GM12878 (cell line): ENCODE data around the gene C1R. TPM values are rescaled to one million over a fixed set of nuclear protein-coding genes. Genes with fewer than 3 reads are reported as not detected.
A peak's percentile ranks its signal among the peaks of the same experiment; 100 is the strongest.

ENCODE experiments used
- ATAC-seq: fragments of 200-7000 bp; cut with Tn5 transposase; 3 replicates; pipeline ENCODE4 v1.9.1; 2020; ENCODE audit warnings: mild to moderate bottlenecking, moderate library complexity
- BruUV-seq: library from RNA; stranded (reverse); fragments of 400-500 nt; replicated peaks from 2 replicates; lab custom pipeline; 2021; lab: Mats Ljungman, UMichigan
- CTCF ChIA-PET: fragments of 300-600 bp; sonication (Branson Sonifier 250); formaldehyde crosslinking; extraction: SDS; loops from one replicate; lab custom pipeline; 2021; ENCODE audit warnings: inconsistent platforms; lab: Yijun Ruan, JAX
- POLR2A ChIA-PET: fragments of 350-600 bp; formaldehyde crosslinking; extraction: SDS; loops from one replicate; lab custom pipeline; 2021; ENCODE audit warnings: inconsistent platforms; lab: Charles Lee
- RAD21 ChIA-PET: fragments of 300-600 bp; sonication (Branson Sonifier 250); formaldehyde crosslinking; loops from one replicate; lab custom pipeline; 2023; ENCODE audit warnings: antibody characterized with exemption; ENCODE audit not compliant: unreplicated experiment; lab: Charles Lee
- SMC1A ChIA-PET: fragments of 300-600 bp; sonication (Branson Sonifier 250); formaldehyde crosslinking; loops from one replicate; lab custom pipeline; 2023; ENCODE audit not compliant: unreplicated experiment, uncharacterized antibody; lab: Charles Lee
- DNase-seq: peaks from one replicate; pipeline ENCODE4 v3.0.0-alpha.2; 2011; ENCODE audit warnings: low read depth, low spot score
- FAIRE-seq: peaks from 3 replicates; lab custom pipeline; 2011; peaks lifted over from hg19 to GRCh38; lab: Jason Lieb, UNC
- H2AFZ ChIP-seq: 2 replicates; pipeline ENCODE4 v1.6.0; 2011; ENCODE audit warnings: low read depth, low read length, control low read depth; ENCODE audit not compliant: control insufficient read depth
- H3K27ac ChIP-seq: 2 replicates; pipeline ENCODE4 v1.5.1; 2011; ENCODE audit warnings: control low read depth; ENCODE audit not compliant: control insufficient read depth, insufficient read depth
- H3K27me3 ChIP-seq, 2 experiments: replicated peaks in 1 of 2; 2 replicates each; pipeline versions ENCODE4 v1.6.0 to v1.6.1; 2011; ENCODE audit warnings: low read length in 1 of 2; ENCODE audit not compliant: control insufficient read depth in 2 of 2, insufficient read depth in 2 of 2
- H3K36me3 ChIP-seq, 2 experiments: 2 replicates each; pipeline ENCODE4 v1.5.1; 2011; ENCODE audit warnings: low read length in 1 of 2; ENCODE audit not compliant: control insufficient read depth in 2 of 2, insufficient read depth in 2 of 2
- H3K4me1 ChIP-seq: 2 replicates; pipeline ENCODE4 v1.6.1; 2011; ENCODE audit warnings: mild to moderate bottlenecking, low read length, moderate library complexity, mixed read lengths; ENCODE audit not compliant: control insufficient read depth, insufficient read depth
- H3K4me2 ChIP-seq: 2 replicates; pipeline ENCODE4 v1.6.0; 2011; ENCODE audit warnings: control low read depth; ENCODE audit not compliant: control insufficient read depth, insufficient read depth
- H3K4me3 ChIP-seq: fragments of 200-600 bp; sonication (generic); 2 replicates; pipeline ENCODE4 v1.5.1; 2016
- H3K79me2 ChIP-seq: 2 replicates; pipeline ENCODE4 v1.6.0; 2011; ENCODE audit warnings: low read length; ENCODE audit not compliant: control insufficient read depth, insufficient read depth
- H3K9ac ChIP-seq: 2 replicates; pipeline ENCODE4 v1.8.0; 2011; ENCODE audit warnings: low read length, control low read depth, mixed read lengths; ENCODE audit not compliant: control insufficient read depth, insufficient read depth
- H3K9me3 ChIP-seq: replicated peaks from 3 replicates; pipeline ENCODE4 v1.5.1; 2011; ENCODE audit warnings: mild to moderate bottlenecking, low read length; ENCODE audit not compliant: control insufficient read depth, insufficient read depth
- H4K20me1 ChIP-seq: 2 replicates; pipeline ENCODE4 v1.6.0; 2011; ENCODE audit not compliant: control insufficient read depth, insufficient read depth
- JUNB ChIP-seq: IDR thresholded peaks from 2 replicates; pipeline ENCODE4 v1.6.1; 2016; ENCODE audit warnings: antibody characterized with exemption, mild to moderate bottlenecking
- MTA2 ChIP-seq: fragments of 450-650 bp; IDR thresholded peaks from 2 replicates; pipeline ENCODE4 v1.6.1; 2016; ENCODE audit warnings: low read depth, mild to moderate bottlenecking, moderate library complexity
- NBN ChIP-seq: fragments of 450-650 bp; IDR thresholded peaks from 2 replicates; pipeline ENCODE4 v1.6.1; 2016
- NFIC ChIP-seq: IDR thresholded peaks from 2 replicates; pipeline ENCODE4 v1.6.1; 2012; ENCODE audit warnings: low read depth, mild to moderate bottlenecking, inconsistent platforms, low read length, moderate library complexity
- RBBP5 ChIP-seq: fragments of 200-600 bp; sonication (generic); conservative IDR thresholded peaks from 2 replicates; pipeline ENCODE4 v1.6.1; 2016
- RUNX3 ChIP-seq: IDR thresholded peaks from 2 replicates; pipeline ENCODE4 v1.6.1; 2012; ENCODE audit warnings: low read length, inconsistent platforms
- SMAD5 ChIP-seq: IDR thresholded peaks from 2 replicates; pipeline ENCODE4 v1.6.1; 2016; ENCODE audit warnings: antibody characterized with exemption, low read depth
- YY1 ChIP-seq: IDR thresholded peaks from 2 replicates; pipeline ENCODE4 v1.6.1; 2011; ENCODE audit warnings: low read depth, mild to moderate bottlenecking, low read length
- ZNF384 ChIP-seq: IDR thresholded peaks from 2 replicates; pipeline ENCODE4 v1.6.1; 2012; ENCODE audit warnings: low read depth, mild to moderate bottlenecking, low read length, improper control_type of control experiment, borderline replicate concordance
- WGBS: methylation state at CpG from one replicate; pipeline ENCODE4 v1.1.6; 2016; ENCODE audit warnings: low lambda C conversion rate; ENCODE audit not compliant: insufficient replicate concordance, insufficient coverage; ENCODE audit errors: missing lambda C conversion rate; 5-methylcytosine and 5-hydroxymethylcytosine counted together
- in situ Hi-C: fragments of 300-500 bp; cut with MboI; formaldehyde crosslinking; loops from 9 replicates; pipeline ENCODE4 v1.14.3; 2018; ENCODE audit warnings: mixed read lengths
- intact Hi-C: fragments of 100-400 bp; cut with micrococcal nuclease; formaldehyde crosslinking; loops from one replicate; pipeline ENCODE4 v1.14.2; 2022; ENCODE audit not compliant: unreplicated experiment
- polyA plus RNA-seq, 11 experiments: library from polyadenylated mRNA; depleted of rRNA in 4 of 11; unstranded in 6 of 11; stranded (reverse) in 5 of 11; fragments of >200 nt; fragmentation: Nextera tagmentation in 4 of 11; fragmentation: Illumina TruSeq in 1 of 11; extraction: Ambion mirVana in 4 of 11; extraction: Trizol in 1 of 11; gene quantifications; 1 replicate in 1 of 11; 2 replicates in 10 of 11; pipeline versions ENCODE4 v1.2.1 to v1.2.3, GENCODE V29; 2011 to 2016; ENCODE audit warnings: inconsistent platforms in 2 of 11, missing spikeins in 2 of 11, low read depth in 1 of 11
- total RNA-seq, 4 experiments: library from RNA; depleted of rRNA in 3 of 4; stranded (reverse); fragments of >200 nt in 3 of 4; fragmentation: Illumina TruSeq in 1 of 4; extraction: Trizol in 1 of 4; gene quantifications; 2 replicates each; pipeline versions ENCODE4 v1.2.1 to v1.2.3, GENCODE V29; 2013 to 2021
- TF ChIP-seq, protein P1 (sequence below): IDR thresholded peaks from 2 replicates; pipeline ENCODE4 v1.6.1; 2011; ENCODE audit warnings: mild to moderate bottlenecking, low read depth, low read length, moderate library complexity; ENCODE audit not compliant: insufficient replicate concordance
- TF ChIP-seq, protein P2 (sequence below), 3 experiments: IDR thresholded peaks in 2 of 3; conservative IDR thresholded peaks in 1 of 3; 2 replicates each; pipeline ENCODE4 v1.5.1; 2011; ENCODE audit warnings: low read depth in 3 of 3, low read length in 3 of 3, mild to moderate bottlenecking in 3 of 3, control low read depth in 2 of 3, moderate library complexity in 2 of 3, inconsistent platforms in 1 of 3, mixed read lengths in 1 of 3; ENCODE audit not compliant: control insufficient read depth in 2 of 3, insufficient read depth in 1 of 3; ENCODE audit errors: extremely low read depth in 1 of 3
- TF ChIP-seq, protein P3 (sequence below): fragments of 450-650 bp; formaldehyde crosslinking; IDR thresholded peaks from 2 replicates; pipeline ENCODE4 v1.5.0; 2022; ENCODE audit warnings: mild to moderate bottlenecking, missing genetic modification characterization

The C1R gene
- total and polyA plus RNA-seq, 10 of the 15 experiments (the other 5 are each of a cell fraction or from before 2014, with no cell fraction given): 0.31 to 1.9 (median 0.96) TPM; not detected in 1

DNA sequence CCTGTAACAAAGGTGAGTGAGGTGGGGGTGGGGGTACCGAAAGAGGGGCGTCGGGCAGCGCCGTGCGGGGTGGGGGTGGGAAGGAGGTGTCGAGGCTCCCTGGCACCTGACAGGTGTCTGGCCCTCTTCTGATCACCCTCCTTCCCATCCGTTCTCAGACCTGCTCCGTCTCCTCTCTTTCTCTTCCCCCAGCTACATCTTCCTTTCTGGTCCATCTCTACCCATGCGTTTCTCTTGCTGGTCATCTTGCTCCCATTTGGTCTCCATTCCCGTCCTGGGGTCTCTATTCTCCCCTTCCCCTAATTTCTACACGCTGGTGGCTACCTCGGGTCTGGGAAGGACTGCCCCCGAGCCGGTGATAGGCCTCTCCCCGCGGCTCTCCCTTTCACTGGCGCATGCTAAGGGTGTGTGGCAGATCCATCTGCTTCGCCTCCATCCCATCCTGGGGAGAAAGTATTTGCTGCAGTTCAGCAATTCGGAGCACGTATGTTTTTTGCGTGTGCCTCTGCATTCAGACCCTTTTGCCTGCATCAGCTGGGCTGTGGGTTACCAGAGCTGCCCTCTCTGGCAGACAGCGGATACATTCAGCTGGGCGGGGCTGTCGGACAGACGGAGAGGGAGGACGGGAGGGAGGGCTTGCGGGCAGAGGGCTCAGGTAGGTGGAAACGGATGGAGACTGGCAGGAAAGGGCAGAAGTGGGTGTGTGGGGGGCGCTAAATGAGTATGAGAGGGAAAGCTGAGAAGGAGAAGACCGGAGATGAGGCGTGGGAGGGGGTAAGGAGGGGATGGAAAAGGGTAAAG lies 38.7 kb upstream of the C1R start:
- Histone ChIP-seq H3K9ac (peak overlapping the region; percentile 72; the same call in 1 of the 2 replicates), H3K36me3 (peaks cover 0 to 5% of the 10 kb centered on the region in 2 experiments; a peak in 3 of 4 replicates), H3K4me2 (peak overlapping the region; percentile 62), H2AFZ (peak overlapping the region; percentile 31; the same call in 1 of the 2 replicates)
- ChIA-PET RAD21 (interaction anchor here (1.0 to 1.2 kb wide), 2 partner anchors 18 to 24 kb away, joined by 3 read pairs; no protein-coding TSS in a partner anchor), CTCF (interaction anchor here (0.6 to 1.8 kb wide), 6 partner anchors 10 to 113 kb away, joined by 3 to 8 read pairs (median 4); partner anchors contain the start of gene LPCAT3)
- peak; percentile 13 for FAIRE-seq
- 2% methylated on average over 31 of the region's 32 CpGs for WGBS
- peak; percentile 79 for ATAC-seq
- DNase-seq: no peak
- peak; percentile 29 for TF ChIP-seq MTA2
- TF ChIP-seq NBN: 0 out of 2 replicates have a peak, but pooled peaks have one; percentile 48
- peak; percentile 14; the same call in 1 of the 2 replicates for TF ChIP-seq RUNX3
- TF ChIP-seq, protein P1, sequence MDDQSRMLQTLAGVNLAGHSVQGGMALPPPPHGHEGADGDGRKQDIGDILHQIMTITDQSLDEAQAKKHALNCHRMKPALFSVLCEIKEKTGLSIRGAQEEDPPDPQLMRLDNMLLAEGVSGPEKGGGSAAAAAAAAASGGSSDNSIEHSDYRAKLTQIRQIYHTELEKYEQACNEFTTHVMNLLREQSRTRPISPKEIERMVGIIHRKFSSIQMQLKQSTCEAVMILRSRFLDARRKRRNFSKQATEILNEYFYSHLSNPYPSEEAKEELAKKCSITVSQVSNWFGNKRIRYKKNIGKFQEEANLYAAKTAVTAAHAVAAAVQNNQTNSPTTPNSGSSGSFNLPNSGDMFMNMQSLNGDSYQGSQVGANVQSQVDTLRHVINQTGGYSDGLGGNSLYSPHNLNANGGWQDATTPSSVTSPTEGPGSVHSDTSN: no peak
- TF ChIP-seq ZNF384: no peak
- TF ChIP-seq SMAD5: no peak
- TF ChIP-seq RBBP5: no peak
- TF ChIP-seq, protein P2, sequence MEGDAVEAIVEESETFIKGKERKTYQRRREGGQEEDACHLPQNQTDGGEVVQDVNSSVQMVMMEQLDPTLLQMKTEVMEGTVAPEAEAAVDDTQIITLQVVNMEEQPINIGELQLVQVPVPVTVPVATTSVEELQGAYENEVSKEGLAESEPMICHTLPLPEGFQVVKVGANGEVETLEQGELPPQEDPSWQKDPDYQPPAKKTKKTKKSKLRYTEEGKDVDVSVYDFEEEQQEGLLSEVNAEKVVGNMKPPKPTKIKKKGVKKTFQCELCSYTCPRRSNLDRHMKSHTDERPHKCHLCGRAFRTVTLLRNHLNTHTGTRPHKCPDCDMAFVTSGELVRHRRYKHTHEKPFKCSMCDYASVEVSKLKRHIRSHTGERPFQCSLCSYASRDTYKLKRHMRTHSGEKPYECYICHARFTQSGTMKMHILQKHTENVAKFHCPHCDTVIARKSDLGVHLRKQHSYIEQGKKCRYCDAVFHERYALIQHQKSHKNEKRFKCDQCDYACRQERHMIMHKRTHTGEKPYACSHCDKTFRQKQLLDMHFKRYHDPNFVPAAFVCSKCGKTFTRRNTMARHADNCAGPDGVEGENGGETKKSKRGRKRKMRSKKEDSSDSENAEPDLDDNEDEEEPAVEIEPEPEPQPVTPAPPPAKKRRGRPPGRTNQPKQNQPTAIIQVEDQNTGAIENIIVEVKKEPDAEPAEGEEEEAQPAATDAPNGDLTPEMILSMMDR (IDR thresholded peaks at IDR 0.05 in 2 of 3, conservative IDR thresholded peaks at IDR 0.05 in 1 of 3; ENCODE audit: control insufficient read depth in 2 of 3, extremely low read depth in 1 of 3, insufficient read depth in 1 of 3, low read depth in 3 of 3, low read length in 3 of 3): peak in 1 of 3 experiments; percentile 13; a peak in 1 of 6 replicates
- no peak for TF ChIP-seq YY1
- TF ChIP-seq, protein P3, sequence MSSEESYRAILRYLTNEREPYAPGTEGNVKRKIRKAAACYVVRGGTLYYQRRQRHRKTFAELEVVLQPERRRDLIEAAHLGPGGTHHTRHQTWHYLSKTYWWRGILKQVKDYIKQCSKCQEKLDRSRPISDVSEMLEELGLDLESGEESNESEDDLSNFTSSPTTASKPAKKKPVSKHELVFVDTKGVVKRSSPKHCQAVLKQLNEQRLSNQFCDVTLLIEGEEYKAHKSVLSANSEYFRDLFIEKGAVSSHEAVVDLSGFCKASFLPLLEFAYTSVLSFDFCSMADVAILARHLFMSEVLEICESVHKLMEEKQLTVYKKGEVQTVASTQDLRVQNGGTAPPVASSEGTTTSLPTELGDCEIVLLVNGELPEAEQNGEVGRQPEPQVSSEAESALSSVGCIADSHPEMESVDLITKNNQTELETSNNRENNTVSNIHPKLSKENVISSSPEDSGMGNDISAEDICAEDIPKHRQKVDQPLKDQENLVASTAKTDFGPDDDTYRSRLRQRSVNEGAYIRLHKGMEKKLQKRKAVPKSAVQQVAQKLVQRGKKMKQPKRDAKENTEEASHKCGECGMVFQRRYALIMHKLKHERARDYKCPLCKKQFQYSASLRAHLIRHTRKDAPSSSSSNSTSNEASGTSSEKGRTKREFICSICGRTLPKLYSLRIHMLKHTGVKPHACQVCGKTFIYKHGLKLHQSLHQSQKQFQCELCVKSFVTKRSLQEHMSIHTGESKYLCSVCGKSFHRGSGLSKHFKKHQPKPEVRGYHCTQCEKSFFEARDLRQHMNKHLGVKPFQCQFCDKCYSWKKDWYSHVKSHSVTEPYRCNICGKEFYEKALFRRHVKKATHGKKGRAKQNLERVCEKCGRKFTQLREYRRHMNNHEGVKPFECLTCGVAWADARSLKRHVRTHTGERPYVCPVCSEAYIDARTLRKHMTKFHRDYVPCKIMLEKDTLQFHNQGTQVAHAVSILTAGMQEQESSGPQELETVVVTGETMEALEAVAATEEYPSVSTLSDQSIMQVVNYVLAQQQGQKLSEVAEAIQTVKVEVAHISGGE (CRISPR knock-in tag): no peak
- no peak for TF ChIP-seq NFIC
- TF ChIP-seq JUNB: no peak
- TF ChIP-seq, all 136 proteins: peak for 4
- Histone ChIP-seq H3K4me3 (peak overlapping the region; percentile 85), H3K27me3 (no peaks in the 10 kb centered on the region), H3K27ac (no peak overlapping the region), H3K79me2 (no peaks in the 10 kb centered on the region), H4K20me1 (no peaks in the 10 kb centered on the region), H3K9me3 (no peaks in the 10 kb centered on the region), H3K4me1 (peaks cover 13% of the 10 kb centered on the region)
- ChIA-PET POLR2A (interaction anchor here (0.6 to 0.7 kb wide), 2 partner anchors 11 to 705 kb away, joined by 3 read pairs; no protein-coding TSS in a partner anchor), SMC1A (interaction anchor here (0.9 to 1.1 kb wide), 2 partner anchors 10 to 18 kb away, joined by 3 read pairs; no protein-coding TSS in a partner anchor)
- intact Hi-C loops: no loop called here
- in situ Hi-C loops: no loop called here
- BruUV-seq: no TSS peak
